AG04450 (cell line): ENCODE results near the gene NCAM1. TPM values are rescaled to one million over a fixed set of nuclear protein-coding genes. Genes with fewer than 3 reads are reported as not detected.

Experiments used
- CTCF ChIA-PET: fragments of 300-600, 350-600 bp; formaldehyde crosslinking; extraction: SDS; loops from one replicate; lab custom pipeline; 2022; ENCODE audit warnings: antibody characterized with exemption, inconsistent platforms; lab: Charles Lee
- POLR2A ChIA-PET: fragments of 350-600 bp; formaldehyde crosslinking; extraction: SDS; loops from one replicate; lab custom pipeline; 2021; ENCODE audit warnings: antibody characterized with exemption, inconsistent platforms; lab: Yijun Ruan, JAX
- DNase-seq: peaks from one replicate; pipeline ENCODE4 v3.0.0-alpha.2; 2011; ENCODE audit warnings: low read depth, low spot score
- H3K27ac ChIP-seq: one replicate; pipeline ENCODE4 v1.5.1; 2012; ENCODE audit warnings: low read depth, low read length, control low read depth
- H3K27me3 ChIP-seq: one replicate; pipeline ENCODE4 v1.6.0; 2012; ENCODE audit warnings: low read length; ENCODE audit not compliant: control insufficient read depth, insufficient read depth
- H3K4me3 ChIP-seq: 2 replicates; pipeline ENCODE4 v1.5.1; 2011; ENCODE audit warnings: mild to moderate bottlenecking, low read depth, low read length, control low read depth
- H3K9me3 ChIP-seq: 2 replicates; pipeline ENCODE4 v1.5.1; 2012; ENCODE audit warnings: low read length; ENCODE audit not compliant: control insufficient read depth, insufficient read depth
- CTCF ChIP-seq: IDR thresholded peaks from 2 replicates; pipeline ENCODE4 v1.5.1; 2011; ENCODE audit warnings: low read depth, low read length, control low read depth, inconsistent platforms
- polyA plus RNA-seq: library from polyadenylated mRNA; depleted of rRNA; stranded (reverse); fragments of >200 nt; gene quantifications from 2 replicates; pipeline ENCODE4 v1.2.3, GENCODE V29; 2011

NCAM1 gene
- polyA plus RNA-seq, 1 experiment, result not detected

- no peaks in the 10 kb centered on the region for H3K27me3 ChIP-seq
- H3K27ac ChIP-seq, result no peak overlapping the region
- POLR2A ChIA-PET, result no interaction called here
- CTCF ChIA-PET, result interaction anchor here (1.0 kb wide), 1 partner anchor 117 kb away, joined by 3 read pairs; no protein-coding TSS in a partner anchor
- H3K4me3 ChIP-seq, result no peak overlapping the region
- no peak for DNase-seq
- no peaks in the 10 kb centered on the region for H3K9me3 ChIP-seq
- TF ChIP-seq CTCF, result no peak
Observed at GRCh38 chr11:113172382-113172951, 211.2 kb downstream of the NCAM1 start.

GRCh38 chr11:113173126-113173525 is 211.9 kb downstream of the NCAM1 start:
- H3K27ac ChIP-seq, result no peak overlapping the region
- ChIA-PET CTCF (interaction anchor here (1.0 kb wide), 1 partner anchor 117 kb away, joined by 3 read pairs; no protein-coding TSS in a partner anchor), POLR2A (no interaction called here)
- DNase-seq, result no peak
- no peak for TF ChIP-seq CTCF
- H3K4me3 ChIP-seq, result no peak overlapping the region
- no peaks in the 10 kb centered on the region for H3K27me3 ChIP-seq
- no peaks in the 10 kb centered on the region for H3K9me3 ChIP-seq

- TF ChIP-seq CTCF, result no peak
- POLR2A ChIA-PET, result no interaction called here
- DNase-seq, result no peak
- H3K27ac ChIP-seq, result no peak overlapping the region
- H3K9me3 ChIP-seq, result no peaks in the 10 kb centered on the region
- no peak overlapping the region for H3K4me3 ChIP-seq
- H3K27me3 ChIP-seq, result no peaks in the 10 kb centered on the region
- CTCF ChIA-PET, result no interaction called here
Observed at GRCh38 chr11:113174882-113175281, 213.7 kb downstream of the NCAM1 start.

GRCh38 chr11:113176599-113177360 is 215.6 kb downstream of the NCAM1 start:
- ChIA-PET POLR2A (no interaction called here), CTCF (no interaction called here)
- TF ChIP-seq CTCF, result no peak
- no peaks in the 10 kb centered on the region for H3K27me3 ChIP-seq
- no peak overlapping the region for H3K27ac ChIP-seq
- no peak for DNase-seq
- no peaks in the 10 kb centered on the region for H3K9me3 ChIP-seq
- no peak overlapping the region for H3K4me3 ChIP-seq

GRCh38 chr11:113177671-113178070 is 216.5 kb downstream of the NCAM1 start:
- H3K9me3 ChIP-seq, result no peaks in the 10 kb centered on the region
- no peak overlapping the region for H3K4me3 ChIP-seq
- no peak for TF ChIP-seq CTCF
- CTCF ChIA-PET, result no interaction called here
- H3K27ac ChIP-seq, result no peak overlapping the region
- POLR2A ChIA-PET, result no interaction called here
- no peak for DNase-seq
- H3K27me3 ChIP-seq, result no peaks in the 10 kb centered on the region
